Urinary bladder (tissue), 4 donors: Measurements from ENCODE around the gene ADGRE3. TPM values are rescaled to one million over a fixed set of nuclear protein-coding genes. Genes with fewer than 3 reads are reported as not detected.
"Not testable (repeated sequence)": the region's sequence is repeated elsewhere in the genome, so short reads cannot be mapped to it uniquely, and the experiment has no call there.

Experiments
- DNase-seq: peaks from one replicate; pipeline ENCODE4 v3.0.0-alpha.2; 2015; ENCODE audit errors: extremely low spot score
- H3K27ac ChIP-seq: one replicate; pipeline ENCODE4 v1.5.1; 2013; ENCODE audit warnings: low read depth, mild to moderate bottlenecking, moderate library complexity
- H3K36me3 ChIP-seq: one replicate; pipeline ENCODE4 v1.6.1; 2013; ENCODE audit warnings: mild to moderate bottlenecking, moderate library complexity; ENCODE audit not compliant: insufficient read depth
- H3K4me1 ChIP-seq: one replicate; pipeline ENCODE4 v1.6.1; 2013; ENCODE audit warnings: mild to moderate bottlenecking, moderate library complexity; ENCODE audit not compliant: insufficient read depth
- H3K4me3 ChIP-seq: one replicate; pipeline ENCODE4 v1.5.1; 2013; ENCODE audit warnings: low read depth, low read length
- WGBS: extraction: QIAGEN DNeasy Blood & Tissue Kit; methylation state at CpG from one replicate; pipeline ENCODE4 v1.1.7; 2013; 5-methylcytosine and 5-hydroxymethylcytosine counted together
- polyA plus RNA-seq: library from polyadenylated mRNA; stranded (reverse); fragments of 200-250 nt; gene quantifications from one replicate; pipeline ENCODE4 v1.2.3, GENCODE V29; 2013
- total RNA-seq: library from RNA; depleted of rRNA; stranded (reverse); fragments of >200 nt; gene quantifications from one replicate; pipeline ENCODE4 v1.2.3, GENCODE V29; 2014
- donor health status: healthy with polysubstance abuse.
- donor health status: healthy.

ADGRE3 gene
- total and polyA plus RNA-seq, 2 donors = 0.16 TPM; not detected in 1

DNA sequence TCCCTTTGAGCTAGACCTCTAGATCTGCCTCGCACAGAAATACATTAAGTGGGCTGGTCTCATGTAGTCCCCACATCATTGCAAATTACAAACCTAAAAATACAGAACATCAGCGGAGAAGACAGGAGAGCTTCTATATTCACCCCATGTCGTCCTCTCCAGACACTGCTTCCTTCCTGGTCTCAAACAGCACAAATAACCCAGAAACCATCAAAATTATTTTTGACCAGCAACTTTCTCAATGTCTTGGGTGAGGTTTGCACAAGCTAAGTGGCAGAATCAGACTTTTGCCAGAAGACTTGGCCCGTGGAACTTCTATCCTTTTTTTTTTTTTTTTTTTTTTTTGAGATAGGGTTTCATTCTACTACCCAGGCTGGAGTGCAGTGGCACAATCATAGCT is 63.6 kb downstream of the ADGRE3 start:
- Histone ChIP-seq H3K27ac (no peak overlapping the region), H3K4me3 (no peak overlapping the region), H3K36me3 (no peaks in the 10 kb centered on the region), H3K4me1 (no peaks in the 10 kb centered on the region)
- 69% methylated on average over 4 of the region's 4 CpGs for WGBS
- DNase-seq = no peak

GRCh38 chr19:14606627-14607026 is 68.0 kb downstream of the ADGRE3 start:
- no peak overlapping the region for H3K27ac ChIP-seq
- H3K36me3 ChIP-seq = no peaks in the 10 kb centered on the region
- DNase-seq = no peak
- no peaks in the 10 kb centered on the region for H3K4me1 ChIP-seq
- H3K4me3 ChIP-seq = no peak overlapping the region
- 70% methylated on average over 9 of the region's 9 CpGs for WGBS

GRCh38 chr19:14603990-14604387 is 70.7 kb downstream of the ADGRE3 start:
- no peak overlapping the region for H3K27ac ChIP-seq
- H3K4me3 ChIP-seq = no peak overlapping the region
- 84% methylated on average over 2 of the region's 2 CpGs for WGBS
- no peaks in the 10 kb centered on the region for H3K4me1 ChIP-seq
- DNase-seq = no peak
- no peaks in the 10 kb centered on the region for H3K36me3 ChIP-seq

- H3K27ac ChIP-seq = no peak overlapping the region
- DNase-seq = no peak
- WGBS = 90% methylated on average over 8 of the region's 8 CpGs
- H3K36me3 ChIP-seq = no peaks in the 10 kb centered on the region
- H3K4me3 ChIP-seq = no peak overlapping the region
- H3K4me1 ChIP-seq = no peaks in the 10 kb centered on the region
Observed at GRCh38 chr19:14599548-14600147, 75.0 kb downstream of the ADGRE3 start.

DNA sequence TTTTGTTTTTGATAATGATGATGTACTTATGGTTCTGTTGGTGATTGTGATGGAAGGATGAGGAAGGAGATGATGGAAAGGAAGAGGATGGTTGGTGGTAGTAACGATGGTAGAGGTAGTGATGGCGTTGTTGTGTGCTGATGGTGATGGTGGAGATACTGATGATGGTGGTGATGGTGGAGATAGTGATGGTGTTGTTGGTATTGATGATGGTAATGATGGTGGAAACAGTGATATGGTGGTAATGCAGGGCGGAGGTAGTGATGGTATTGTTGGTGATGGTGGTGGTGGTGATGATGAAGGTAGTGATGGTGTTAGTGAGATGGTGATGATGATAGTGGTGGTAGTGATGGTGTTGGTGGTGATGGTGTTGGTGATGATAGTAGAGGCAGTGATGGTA is 79.1 kb downstream of the ADGRE3 start:
- DNase-seq = no peak
- Histone ChIP-seq H3K4me1 (no peaks in the 10 kb centered on the region), H3K4me3 (no peak overlapping the region), H3K36me3 (no peaks in the 10 kb centered on the region), H3K27ac (no peak overlapping the region)
- 86% methylated on average over 3 of the region's 3 CpGs for WGBS

DNA sequence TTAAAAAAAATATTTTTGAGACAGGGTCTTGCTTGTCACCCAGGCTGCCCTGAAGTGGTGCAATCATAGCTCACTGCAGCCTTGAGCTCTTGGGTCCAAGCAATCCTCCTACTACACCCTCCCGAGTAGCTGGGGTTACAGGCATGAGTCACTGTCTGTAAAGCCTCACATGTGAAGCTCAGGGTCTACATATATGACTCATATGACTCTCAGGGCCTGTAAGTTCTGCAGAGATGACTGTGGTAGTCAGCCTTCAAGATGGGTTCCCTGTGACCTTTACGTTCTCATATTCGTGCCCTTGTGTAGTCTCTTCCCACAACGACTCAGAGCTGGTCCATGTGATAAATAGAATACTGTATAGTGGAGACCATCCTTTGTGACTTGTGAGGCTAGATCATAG is 85.2 kb downstream of the ADGRE3 start:
- not testable (repeated sequence) for H3K36me3 ChIP-seq, H3K4me3 ChIP-seq, H3K27ac ChIP-seq, H3K4me1 ChIP-seq, DNase-seq
- 68% methylated on average over 4 of the region's 4 CpGs for WGBS

DNA sequence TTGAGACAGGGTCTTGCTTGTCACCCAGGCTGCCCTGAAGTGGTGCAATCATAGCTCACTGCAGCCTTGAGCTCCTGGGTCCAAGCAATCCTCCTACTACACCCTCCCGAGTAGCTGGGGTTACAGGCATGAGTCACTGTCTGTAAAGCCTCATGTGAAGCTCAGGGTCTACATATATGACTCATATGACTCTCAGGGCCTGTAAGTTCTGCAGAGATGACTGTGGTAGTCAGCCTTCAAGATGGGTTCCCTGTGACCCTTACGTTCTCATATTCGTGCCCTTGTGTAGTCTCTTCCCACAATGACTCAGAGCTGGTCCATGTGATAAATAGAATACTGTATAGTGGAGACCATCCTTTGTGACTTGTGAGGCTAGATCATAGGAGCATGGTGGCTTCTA is 89.5 kb downstream of the ADGRE3 start:
- not testable (repeated sequence) for H3K36me3 ChIP-seq, H3K27ac ChIP-seq, H3K4me3 ChIP-seq, DNase-seq, H3K4me1 ChIP-seq
- WGBS = 66% methylated on average over 3 of the region's 3 CpGs

- not testable (repeated sequence) for H3K36me3 ChIP-seq, H3K4me1 ChIP-seq, DNase-seq, H3K27ac ChIP-seq, H3K4me3 ChIP-seq
- 88% methylated on average over 4 of the region's 5 CpGs for WGBS
Observed at GRCh38 chr19:14584372-14584771, 90.3 kb downstream of the ADGRE3 start.

DNA sequence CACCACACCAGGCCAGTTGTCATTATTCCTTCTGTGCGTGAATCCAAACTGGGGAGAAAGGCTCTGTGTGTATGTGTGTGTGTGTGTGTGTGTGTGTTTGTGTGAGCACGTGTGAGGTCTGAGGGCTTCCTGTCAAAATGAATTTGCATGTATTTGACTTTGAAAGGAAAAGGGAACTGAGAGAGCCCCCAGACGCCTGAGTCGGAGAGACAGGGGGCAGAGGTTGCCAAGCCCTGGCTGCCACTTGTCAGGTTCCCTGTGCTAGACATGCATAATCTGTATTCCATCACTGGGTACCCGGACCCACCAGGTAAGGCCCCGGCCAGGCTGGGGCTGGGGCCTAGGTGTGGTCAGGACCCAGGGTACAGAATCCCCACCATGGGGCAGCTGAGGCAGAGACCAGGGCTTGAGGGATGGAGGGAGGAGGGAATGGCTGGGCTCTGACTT is 91.7 kb downstream of the ADGRE3 start, which contains the start of gene CLEC17A:
CLEC17A (plus strand) TSS at position 191 of the 447 bp plus-strand sequence; CDS start at position 268, 77 bp downstream.
- no peaks in the 10 kb centered on the region for H3K4me1 ChIP-seq
- no peak within 1 kb of the TSS for H3K27ac ChIP-seq
- WGBS = 47% methylated on average over 6 of the region's 6 CpGs
- no peak within 1 kb of the TSS for H3K4me3 ChIP-seq
- no peaks in the 10 kb centered on the region for H3K36me3 ChIP-seq
- no peak for DNase-seq

DNA sequence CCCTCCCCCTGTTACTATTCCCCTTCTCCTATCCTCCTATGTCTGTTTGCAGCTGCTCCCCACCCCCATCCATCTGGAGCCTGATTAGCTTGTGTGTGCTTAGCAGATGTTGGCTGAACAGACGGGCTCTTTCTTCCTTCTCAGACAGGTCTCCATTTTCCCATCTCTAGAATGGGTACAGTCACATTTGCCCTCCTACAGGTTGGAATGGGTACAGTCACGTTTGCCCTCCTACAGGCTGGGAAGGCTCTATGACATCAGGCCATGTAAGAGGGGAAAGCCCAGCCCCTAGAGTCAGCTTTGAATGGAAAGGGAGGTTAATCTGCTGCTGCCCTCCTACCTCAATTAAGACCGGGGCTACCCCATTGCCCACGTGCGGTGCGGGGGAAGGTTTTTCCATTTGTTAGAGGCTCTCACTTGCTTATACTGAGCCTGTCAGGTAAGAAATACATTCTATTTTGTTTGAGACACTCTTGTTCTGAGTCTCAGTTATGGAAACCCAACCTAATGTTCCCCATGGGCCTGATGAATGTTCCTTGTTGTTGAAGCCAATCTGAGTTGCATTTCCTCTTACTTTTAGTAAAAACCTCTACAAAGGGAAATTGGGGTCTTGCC is 93.9 kb downstream of the ADGRE3 start:
- Histone ChIP-seq H3K36me3 (no peaks in the 10 kb centered on the region), H3K4me3 (no peak overlapping the region), H3K27ac (no peak overlapping the region), H3K4me1 (no peaks in the 10 kb centered on the region)
- WGBS = 62% methylated on average over 6 of the region's 6 CpGs
- DNase-seq = no peak

GRCh38 chr19:14577885-14578427 is 96.7 kb downstream of the ADGRE3 start:
- no peaks in the 10 kb centered on the region for H3K36me3 ChIP-seq
- H3K4me1 ChIP-seq = no peaks in the 10 kb centered on the region
- H3K27ac ChIP-seq = no peak overlapping the region
- H3K4me3 ChIP-seq = no peak overlapping the region
- 43% methylated on average over 6 of the region's 6 CpGs for WGBS
- DNase-seq = no peak

DNA sequence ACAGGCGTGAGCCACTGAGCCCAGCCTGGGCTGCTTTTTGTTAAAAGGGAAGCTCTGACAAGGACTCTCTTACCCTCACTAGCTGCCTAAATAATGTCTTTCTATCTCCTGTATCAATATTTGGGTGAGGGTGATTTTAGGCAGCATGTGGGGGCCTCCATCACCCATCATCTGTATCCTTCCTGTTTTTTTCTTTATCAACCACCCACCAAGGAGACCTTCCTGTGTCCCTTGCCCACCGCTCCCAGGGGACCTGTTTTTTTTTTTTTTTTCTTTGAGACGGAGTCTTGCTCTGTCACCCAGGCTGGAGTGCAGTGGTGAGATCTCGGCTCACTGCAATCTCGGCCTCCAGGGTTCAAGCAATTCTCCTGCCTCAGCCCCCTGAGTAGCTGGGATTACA is 97.4 kb downstream of the ADGRE3 start:
- no peaks in the 10 kb centered on the region for H3K36me3 ChIP-seq
- no peak overlapping the region for H3K4me3 ChIP-seq
- DNase-seq = no peak
- no peaks in the 10 kb centered on the region for H3K4me1 ChIP-seq
- no peak overlapping the region for H3K27ac ChIP-seq
- WGBS = 77% methylated on average over 5 of the region's 5 CpGs

DNA sequence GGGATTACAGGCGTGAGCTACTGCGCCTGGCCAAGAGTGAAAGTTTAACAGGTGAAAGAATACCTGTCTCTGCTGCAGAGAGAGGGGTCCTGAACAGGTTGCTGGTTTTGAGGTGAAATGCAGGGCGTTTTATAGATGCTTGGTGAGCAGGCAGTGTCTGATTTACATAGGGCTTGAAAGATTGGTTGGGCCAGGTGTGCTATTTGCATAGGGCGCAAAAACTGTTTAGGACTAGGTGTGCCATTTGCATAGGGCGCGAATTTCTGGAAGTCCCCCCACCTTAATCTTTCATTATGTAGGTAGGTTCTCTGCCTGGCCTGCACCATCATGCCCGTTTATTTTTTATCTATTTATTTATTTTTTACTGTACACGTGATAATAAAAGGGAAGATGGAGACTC is 98.3 kb downstream of the ADGRE3 start:
- no peak for DNase-seq
- WGBS = 81% methylated on average over 8 of the region's 8 CpGs
- no peak overlapping the region for H3K4me3 ChIP-seq
- H3K27ac ChIP-seq = no peak overlapping the region
- no peaks in the 10 kb centered on the region for H3K36me3 ChIP-seq
- no peaks in the 10 kb centered on the region for H3K4me1 ChIP-seq

GRCh38 chr19:14575428-14575980 is 99.1 kb downstream of the ADGRE3 start:
- H3K4me1 ChIP-seq = no peaks in the 10 kb centered on the region

More at GRCh38 chr19:14575428-14575980, 99.1 kb downstream of the ADGRE3 start:
- no peak overlapping the region for H3K4me3 ChIP-seq
- no peak for DNase-seq
- no peak overlapping the region for H3K27ac ChIP-seq
- 88% methylated on average over 6 of the region's 6 CpGs for WGBS
- no peaks in the 10 kb centered on the region for H3K36me3 ChIP-seq
